ENCODE measurements around the gene IFNA14.

Gene IFNA14

GRCh38 chr9:21239911-21240310, at the start of gene IFNA14:
Gene IFNA14 (minus strand): TSS chr9:21240005. CDS start chr9:21239935, 70 bp downstream.
- H3F3A ChIP-seq (ENCODE audit: low read depth): no peaks in the 10 kb centered on the region
- no peaks in the 10 kb centered on the region for H3K9me3 ChIP-seq (ENCODE audit: insufficient read depth, low read depth, low read length)
- TF ChIP-seq EZH2phosphoT487 (IDR thresholded peaks at IDR 0.05; ENCODE audit: borderline replicate concordance) (no peak), CTCF (conservative IDR thresholded peaks at IDR 0.05; ENCODE audit: low read length) (no peak)
- no peaks in the 10 kb centered on the region for H3K79me2 ChIP-seq (ENCODE audit: insufficient read depth, low read length)
- H3K36me3 ChIP-seq (ENCODE audit: insufficient read depth, low read length): no peaks in the 10 kb centered on the region
- no peak within 1 kb of the TSS for H3K9ac ChIP-seq (ENCODE audit: low read depth, low read length, poor library complexity, severe bottlenecking)
- H2AFZ ChIP-seq (ENCODE audit: low read length): no peak within 1 kb of the TSS
- H3K4me2 ChIP-seq (ENCODE audit: low read depth, low read length, poor library complexity, severe bottlenecking): no peak within 1 kb of the TSS
- H3K9me2 ChIP-seq (replicated peaks; ENCODE audit: low read depth, low read length): no peaks in the 10 kb centered on the region
- no peaks in the 10 kb centered on the region for H3K27me3 ChIP-seq (ENCODE audit: insufficient read depth, low read length, poor library complexity, severe bottlenecking)
- peaks cover 10% of the 10 kb centered on the region for H3K4me1 ChIP-seq (ENCODE audit: insufficient read depth, low read length, poor library complexity, severe bottlenecking)
- no peaks in the 10 kb centered on the region for H4K20me1 ChIP-seq (ENCODE audit: insufficient read depth, low read length, poor library complexity, severe bottlenecking)
- H3K4me3 ChIP-seq (ENCODE audit: low read length, poor library complexity, severe bottlenecking): no peak within 1 kb of the TSS

GRCh38 chr9:21287280-21287679, 47.5 kb upstream of the IFNA14 start:
- Histone ChIP-seq H3K9ac (ENCODE audit: low read depth, low read length, poor library complexity, severe bottlenecking) (no peak overlapping the region), H3K9me2 (replicated peaks; ENCODE audit: low read depth, low read length) (no peaks in the 10 kb centered on the region), H2AFZ (ENCODE audit: low read length) (no peak overlapping the region), H3F3A (ENCODE audit: low read depth) (no peaks in the 10 kb centered on the region), H3K9me3 (ENCODE audit: insufficient read depth, low read depth, low read length) (no peaks in the 10 kb centered on the region), H3K79me2 (ENCODE audit: insufficient read depth, low read length) (no peaks in the 10 kb centered on the region), H3K4me1 (ENCODE audit: insufficient read depth, low read length, poor library complexity, severe bottlenecking) (peaks cover 6% of the 10 kb centered on the region), H4K20me1 (ENCODE audit: insufficient read depth, low read length, poor library complexity, severe bottlenecking) (no peaks in the 10 kb centered on the region), H3K27me3 (ENCODE audit: insufficient read depth, low read length, poor library complexity, severe bottlenecking) (no peaks in the 10 kb centered on the region), H3K36me3 (ENCODE audit: insufficient read depth, low read length) (no peaks in the 10 kb centered on the region), H3K4me2 (ENCODE audit: low read depth, low read length, poor library complexity, severe bottlenecking) (no peak overlapping the region), H3K4me3 (ENCODE audit: low read length, poor library complexity, severe bottlenecking) (no peak overlapping the region)
- TF ChIP-seq EZH2phosphoT487 (IDR thresholded peaks at IDR 0.05; ENCODE audit: borderline replicate concordance) (no peak), CTCF (conservative IDR thresholded peaks at IDR 0.05; ENCODE audit: low read length) (no peak)

- Histone ChIP-seq H3K4me3 (ENCODE audit: low read length, poor library complexity, severe bottlenecking) (no peak overlapping the region), H4K20me1 (ENCODE audit: insufficient read depth, low read length, poor library complexity, severe bottlenecking) (no peaks in the 10 kb centered on the region), H3K27me3 (ENCODE audit: insufficient read depth, low read length, poor library complexity, severe bottlenecking) (no peaks in the 10 kb centered on the region), H3K4me1 (ENCODE audit: insufficient read depth, low read length, poor library complexity, severe bottlenecking) (peaks cover 6% of the 10 kb centered on the region), H3K79me2 (ENCODE audit: insufficient read depth, low read length) (no peaks in the 10 kb centered on the region), H3K9me2 (replicated peaks; ENCODE audit: low read depth, low read length) (no peaks in the 10 kb centered on the region), H3K9me3 (ENCODE audit: insufficient read depth, low read depth, low read length) (no peaks in the 10 kb centered on the region), H3K36me3 (ENCODE audit: insufficient read depth, low read length) (no peaks in the 10 kb centered on the region), H2AFZ (ENCODE audit: low read length) (no peak overlapping the region), H3K4me2 (ENCODE audit: low read depth, low read length, poor library complexity, severe bottlenecking) (no peak overlapping the region), H3F3A (ENCODE audit: low read depth) (no peaks in the 10 kb centered on the region), H3K9ac (ENCODE audit: low read depth, low read length, poor library complexity, severe bottlenecking) (no peak overlapping the region)
- no peak for TF ChIP-seq EZH2phosphoT487 (IDR thresholded peaks at IDR 0.05; ENCODE audit: borderline replicate concordance)
- no peak for TF ChIP-seq CTCF (conservative IDR thresholded peaks at IDR 0.05; ENCODE audit: low read length)
Observed at GRCh38 chr9:21286659-21287058, 46.9 kb upstream of the IFNA14 start.
